Measurements from ENCODE around the gene CBFA2T2.
A peak's percentile ranks its signal among the peaks of the same experiment; 100 is the strongest.

Gene CBFA2T2

GRCh38 chr20:33669224-33669623 is 179.3 kb downstream of the CBFA2T2 start:
- Mint-ChIP-seq H3K36me3 (ENCODE audit: insufficient read depth) (peaks cover 13% of the 10 kb centered on the region), H3K27ac (ENCODE audit: low read depth) (no peak overlapping the region), H3K27me3 (no peaks in the 10 kb centered on the region), H3K4me3 (no peak overlapping the region), H3K4me1 (peaks cover 34% of the 10 kb centered on the region), H3K9me3 (no peaks in the 10 kb centered on the region)
- DNase-seq (ENCODE audit: low spot score in 2 of 2) (no peak), ATAC-seq (replicated peaks; ENCODE audit: extremely low read depth, poor library complexity, severe bottlenecking) (no peak)

GRCh38 chr20:33669873-33670640 is 180.2 kb downstream of the CBFA2T2 start:
- H3K9me3 Mint-ChIP-seq: no peaks in the 10 kb centered on the region
- H3K27ac Mint-ChIP-seq (ENCODE audit: low read depth): peak overlapping the region; percentile 49
- H3K27me3 Mint-ChIP-seq: no peaks in the 10 kb centered on the region
- DNase-seq (ENCODE audit: low spot score in 2 of 2) (no peak), ATAC-seq (replicated peaks; ENCODE audit: extremely low read depth, poor library complexity, severe bottlenecking) (no peak)
- peaks cover 9% of the 10 kb centered on the region for H3K36me3 Mint-ChIP-seq (ENCODE audit: insufficient read depth)
- H3K4me3 Mint-ChIP-seq: no peak overlapping the region
- peaks cover 30% of the 10 kb centered on the region for H3K4me1 Mint-ChIP-seq

GRCh38 chr20:33670715-33671499 is 181.0 kb downstream of the CBFA2T2 start:
- DNase-seq (ENCODE audit: low spot score in 2 of 2) (no peak), ATAC-seq (replicated peaks; ENCODE audit: extremely low read depth, poor library complexity, severe bottlenecking) (no peak)
- no peaks in the 10 kb centered on the region for H3K9me3 Mint-ChIP-seq
- peaks cover 32% of the 10 kb centered on the region for H3K4me1 Mint-ChIP-seq
- H3K4me3 Mint-ChIP-seq: no peak overlapping the region
- H3K27ac Mint-ChIP-seq (ENCODE audit: low read depth): no peak overlapping the region
- peaks cover 9% of the 10 kb centered on the region for H3K36me3 Mint-ChIP-seq (ENCODE audit: insufficient read depth)
- H3K27me3 Mint-ChIP-seq: no peaks in the 10 kb centered on the region

GRCh38 chr20:33671573-33672288 is 181.8 kb downstream of the CBFA2T2 start:
- no peak overlapping the region for H3K27ac Mint-ChIP-seq (ENCODE audit: low read depth)
- H3K4me3 Mint-ChIP-seq: peak overlapping the region; percentile 91
- ATAC-seq (replicated peaks; ENCODE audit: extremely low read depth, poor library complexity, severe bottlenecking) (no peak), DNase-seq (ENCODE audit: low spot score in 2 of 2) (no peak)
- no peaks in the 10 kb centered on the region for H3K9me3 Mint-ChIP-seq
- peaks cover 4% of the 10 kb centered on the region for H3K36me3 Mint-ChIP-seq (ENCODE audit: insufficient read depth)
- no peaks in the 10 kb centered on the region for H3K27me3 Mint-ChIP-seq
- peaks cover 24% of the 10 kb centered on the region for H3K4me1 Mint-ChIP-seq

GRCh38 chr20:33672426-33673113 is 182.7 kb downstream of the CBFA2T2 start:
- peak overlapping the region; percentile 55 for H3K27ac Mint-ChIP-seq (ENCODE audit: low read depth)
- H3K4me3 Mint-ChIP-seq: peak overlapping the region; percentile 91
- DNase-seq (ENCODE audit: low spot score in 2 of 2) (no peak), ATAC-seq (replicated peaks; ENCODE audit: extremely low read depth, poor library complexity, severe bottlenecking) (no peak)
- no peaks in the 10 kb centered on the region for H3K27me3 Mint-ChIP-seq
- H3K9me3 Mint-ChIP-seq: no peaks in the 10 kb centered on the region
- peaks cover 4% of the 10 kb centered on the region for H3K36me3 Mint-ChIP-seq (ENCODE audit: insufficient read depth)
- peaks cover 22% of the 10 kb centered on the region for H3K4me1 Mint-ChIP-seq

GRCh38 chr20:33673114-33673409 is 183.2 kb downstream of the CBFA2T2 start:
- DNase-seq (ENCODE audit: low spot score in 2 of 2) (no peak), ATAC-seq (replicated peaks; ENCODE audit: extremely low read depth, poor library complexity, severe bottlenecking) (no peak)
- peak overlapping the region; percentile 55 for H3K27ac Mint-ChIP-seq (ENCODE audit: low read depth)
- H3K4me1 Mint-ChIP-seq: peaks cover 22% of the 10 kb centered on the region
- no peaks in the 10 kb centered on the region for H3K27me3 Mint-ChIP-seq
- H3K4me3 Mint-ChIP-seq: peak overlapping the region; percentile 91
- H3K36me3 Mint-ChIP-seq (ENCODE audit: insufficient read depth): peaks cover 4% of the 10 kb centered on the region
- H3K9me3 Mint-ChIP-seq: no peaks in the 10 kb centered on the region

GRCh38 chr20:33673410-33674293 is 183.8 kb downstream of the CBFA2T2 start:
- H3K27me3 Mint-ChIP-seq: no peaks in the 10 kb centered on the region
- peak; percentile 11 for ATAC-seq (replicated peaks; ENCODE audit: extremely low read depth, poor library complexity, severe bottlenecking)
- H3K4me3 Mint-ChIP-seq: peak overlapping the region; percentile 91
- peak overlapping the region; percentile 55 for H3K27ac Mint-ChIP-seq (ENCODE audit: low read depth)
- H3K9me3 Mint-ChIP-seq: no peaks in the 10 kb centered on the region
- peaks cover 4% of the 10 kb centered on the region for H3K36me3 Mint-ChIP-seq (ENCODE audit: insufficient read depth)
- DNase-seq (ENCODE audit: low spot score in 2 of 2): no peak
- peaks cover 24% of the 10 kb centered on the region for H3K4me1 Mint-ChIP-seq

- peaks cover 33% of the 10 kb centered on the region for H3K4me1 Mint-ChIP-seq
- ATAC-seq (replicated peaks; ENCODE audit: extremely low read depth, poor library complexity, severe bottlenecking) (peak; percentile 62), DNase-seq (ENCODE audit: low spot score in 2 of 2) (no peak)
- H3K27me3 Mint-ChIP-seq: no peaks in the 10 kb centered on the region
- no peaks in the 10 kb centered on the region for H3K9me3 Mint-ChIP-seq
- peaks cover 4% of the 10 kb centered on the region for H3K36me3 Mint-ChIP-seq (ENCODE audit: insufficient read depth)
- peak within 1 kb of the TSS; percentile 91 for H3K4me3 Mint-ChIP-seq
- peak within 1 kb of the TSS; percentile 55 for H3K27ac Mint-ChIP-seq (ENCODE audit: low read depth)
Measured at GRCh38 chr20:33674294-33675135, 184.6 kb downstream of the CBFA2T2 start, which contains the start of gene NECAB3. Gene NECAB3, minus strand, starts transcription at chr20:33674428. Its CDS starts 76 bp downstream, at chr20:33674352.

- Mint-ChIP-seq H3K9me3 (no peaks in the 10 kb centered on the region), H3K27me3 (no peaks in the 10 kb centered on the region), H3K27ac (ENCODE audit: low read depth) (peak overlapping the region; percentile 51), H3K36me3 (ENCODE audit: insufficient read depth) (peaks cover 4% of the 10 kb centered on the region), H3K4me3 (peak overlapping the region; percentile 91), H3K4me1 (peaks cover 37% of the 10 kb centered on the region)
- no peak for ATAC-seq (replicated peaks; ENCODE audit: extremely low read depth, poor library complexity, severe bottlenecking)
- no peak for DNase-seq (ENCODE audit: low spot score in 2 of 2)
Measured at GRCh38 chr20:33675136-33675959, 185.5 kb downstream of the CBFA2T2 start.

- no peak for DNase-seq (ENCODE audit: low spot score in 2 of 2)
- ATAC-seq (replicated peaks; ENCODE audit: extremely low read depth, poor library complexity, severe bottlenecking): no peak
- H3K9me3 Mint-ChIP-seq: no peaks in the 10 kb centered on the region
- H3K27me3 Mint-ChIP-seq: no peaks in the 10 kb centered on the region
- peak overlapping the region; percentile 51 for H3K27ac Mint-ChIP-seq (ENCODE audit: low read depth)
- peak overlapping the region; percentile 11 for H3K4me3 Mint-ChIP-seq
- H3K4me1 Mint-ChIP-seq: peaks cover 37% of the 10 kb centered on the region
- peaks cover 4% of the 10 kb centered on the region for H3K36me3 Mint-ChIP-seq (ENCODE audit: insufficient read depth)
Measured at GRCh38 chr20:33676121-33676520, 186.2 kb downstream of the CBFA2T2 start.

All from central memory CD8-positive, alpha-beta T cell (primary cell).